Prostate gland (tissue), 2 donors: Measurements from ENCODE around the gene MS4A15.

Source experiments
- CTCF ChIP-seq, 4 experiments: fragments of 200-600 bp in 2 of 4; fragments of 450-650 bp in 2 of 4; sonication (generic) in 2 of 4; IDR thresholded peaks; 1 replicate in 3 of 4; 2 replicates in 1 of 4; pipeline ENCODE4 v1.5.1; 2016 to 2019; ENCODE audit warnings: antibody characterized with exemption in 4 of 4, mild to moderate bottlenecking in 2 of 4, moderate library complexity in 2 of 4
- POLR2A ChIP-seq: fragments of 450-650 bp; IDR thresholded peaks from one replicate; pipeline ENCODE4 v1.6.1; 2016; ENCODE audit warnings: antibody characterized with exemption, mild to moderate bottlenecking

DNA sequence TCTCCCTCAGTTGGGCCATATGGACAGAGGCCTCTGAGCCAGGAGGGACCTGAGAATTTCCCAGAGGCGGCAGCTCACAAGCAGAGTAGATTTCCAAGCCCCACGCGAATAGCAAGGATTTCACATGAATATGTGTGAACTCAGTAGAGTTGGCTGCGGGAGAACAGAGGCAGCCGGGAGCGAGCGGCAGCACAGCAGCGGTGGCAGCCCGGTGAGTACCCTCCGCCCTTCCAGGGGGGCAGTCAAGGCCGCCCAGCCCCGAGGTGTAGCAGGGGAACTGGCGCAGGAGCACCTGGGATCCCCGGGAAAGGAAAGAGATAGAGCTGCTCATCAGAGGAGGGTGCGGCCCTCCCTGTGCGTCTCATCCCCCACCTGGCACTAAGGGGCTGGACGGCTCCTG is 8.4 kb upstream of the MS4A15 start:
- TF ChIP-seq POLR2A (no peak), CTCF (IDR thresholded peaks at IDR 0.05) (no peak)
